HEK293 (cell line): ENCODE results near the gene ANO1.

Experiments
- CTCF ChIP-seq: fragments of 450-650 bp; formaldehyde crosslinking; IDR thresholded peaks from 2 replicates; pipeline ENCODE4 v1.5.1; 2016; ENCODE audit warnings: missing biosample characterization, missing genetic modification characterization
- RBAK ChIP-seq: fragments of 450-650 bp; formaldehyde crosslinking; IDR thresholded peaks from 2 replicates; pipeline ENCODE4 v1.5.1; 2016; ENCODE audit warnings: missing biosample characterization, missing genetic modification characterization
- SP3 ChIP-seq: fragments of 450-650 bp; formaldehyde crosslinking; IDR thresholded peaks from 2 replicates; pipeline ENCODE4 v1.5.1; 2016; ENCODE audit warnings: missing biosample characterization, missing genetic modification characterization
- TSHZ1 ChIP-seq: fragments of 450-650 bp; formaldehyde crosslinking; IDR thresholded peaks from 2 replicates; pipeline ENCODE4 v1.5.1; 2016; ENCODE audit warnings: missing biosample characterization, missing genetic modification characterization, borderline replicate concordance
- ZBTB49 ChIP-seq: fragments of 450-650 bp; formaldehyde crosslinking; IDR thresholded peaks from 2 replicates; pipeline ENCODE4 v1.5.1; 2016; ENCODE audit warnings: missing biosample characterization, missing genetic modification characterization, low read depth
- ZFP37 ChIP-seq: fragments of 450-650 bp; formaldehyde crosslinking; IDR thresholded peaks from 2 replicates; pipeline ENCODE4 v1.5.1; 2016; ENCODE audit warnings: missing biosample characterization, missing genetic modification characterization
- ZNF169 ChIP-seq: fragments of 450-650 bp; formaldehyde crosslinking; IDR thresholded peaks from 2 replicates; pipeline ENCODE4 v1.5.1; 2016; ENCODE audit warnings: missing biosample characterization, missing genetic modification characterization
- ZNF175 ChIP-seq: fragments of 450-650 bp; formaldehyde crosslinking; IDR thresholded peaks from 2 replicates; pipeline ENCODE4 v1.5.1; 2016; ENCODE audit warnings: missing biosample characterization, missing genetic modification characterization
- ZNF37A ChIP-seq: fragments of 450-650 bp; IDR thresholded peaks from 2 replicates; pipeline ENCODE4 v1.5.1; 2018; ENCODE audit warnings: missing biosample characterization, missing genetic modification characterization

GRCh38 chr11:70169632-70170031 is 91.5 kb downstream of the ANO1 start:
- TF ChIP-seq CTCF (tag by site-specific recombination) (no peak), ZNF169 (no peak), RBAK (tag by site-specific recombination) (no peak), ZNF175 (tag by site-specific recombination) (no peak), ZBTB49 (tag by site-specific recombination) (no peak), ZFP37 (tag by site-specific recombination) (no peak), ZNF37A (no peak), TSHZ1 (tag by site-specific recombination) (no peak), SP3 (tag by site-specific recombination) (no peak)
